ENCODE data around the gene DEFB124. TPM values are rescaled to one million over a fixed set of nuclear protein-coding genes. Genes with fewer than 3 reads are reported as not detected.
"Not testable (repeated sequence)": the region's sequence is repeated elsewhere in the genome, so short reads cannot be mapped to it uniquely, and the experiment has no call there.

DEFB124 gene, protein sequence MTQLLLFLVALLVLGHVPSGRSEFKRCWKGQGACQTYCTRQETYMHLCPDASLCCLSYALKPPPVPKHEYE
- total RNA-seq (2014; rRNA removed; shearing (Covaris generic)): not detected in 2 replicates

DNA sequence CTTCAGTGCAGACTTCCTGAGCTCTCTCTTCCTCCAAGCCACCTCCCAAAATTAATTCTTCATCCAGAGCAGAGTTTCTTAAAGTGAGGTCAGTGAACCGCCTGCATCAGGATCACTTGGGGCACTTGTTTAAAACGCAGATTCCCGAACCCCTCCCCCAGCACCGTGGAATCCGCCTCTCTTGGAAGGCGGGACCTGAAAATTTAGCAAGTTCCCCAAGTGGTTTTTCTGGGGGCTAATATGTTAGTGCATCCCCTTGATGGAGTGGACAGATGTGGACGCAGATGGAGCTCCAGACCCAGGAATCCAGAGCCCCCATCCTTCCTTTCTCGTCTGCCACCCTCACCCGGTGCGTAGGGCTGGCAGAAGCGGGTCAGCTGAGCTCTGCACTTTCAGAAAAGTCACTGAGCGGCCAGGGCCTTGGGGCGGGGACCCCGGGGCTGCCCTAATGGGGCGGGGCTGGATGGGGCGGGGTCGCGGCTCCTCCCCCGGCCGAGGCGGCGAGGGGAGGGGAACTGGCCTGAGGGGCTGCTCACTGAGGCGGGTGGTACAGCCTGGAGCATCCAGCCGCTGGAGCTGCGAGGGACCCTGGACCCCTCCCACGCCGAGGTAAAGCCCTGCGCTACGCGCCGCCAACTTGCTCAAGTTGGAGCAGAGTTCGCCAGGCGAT, at the start of gene DEFB124, which contains the start of gene REM1:
DEFB124 (minus strand) TSS at position 370 of the 670 bp plus-strand sequence. CDS start 2,114 bp downstream, outside the sequence.
REM1 (plus strand) TSS at position 531 of the 670 bp plus-strand sequence. CDS start 1,158 bp downstream, outside the sequence.
- DNase-seq (ENCODE audit: low spot score): no peak
- in situ Hi-C loops (cut with HindIII; ENCODE audit: low sequenced_read_pairs): no loop called here

DNA sequence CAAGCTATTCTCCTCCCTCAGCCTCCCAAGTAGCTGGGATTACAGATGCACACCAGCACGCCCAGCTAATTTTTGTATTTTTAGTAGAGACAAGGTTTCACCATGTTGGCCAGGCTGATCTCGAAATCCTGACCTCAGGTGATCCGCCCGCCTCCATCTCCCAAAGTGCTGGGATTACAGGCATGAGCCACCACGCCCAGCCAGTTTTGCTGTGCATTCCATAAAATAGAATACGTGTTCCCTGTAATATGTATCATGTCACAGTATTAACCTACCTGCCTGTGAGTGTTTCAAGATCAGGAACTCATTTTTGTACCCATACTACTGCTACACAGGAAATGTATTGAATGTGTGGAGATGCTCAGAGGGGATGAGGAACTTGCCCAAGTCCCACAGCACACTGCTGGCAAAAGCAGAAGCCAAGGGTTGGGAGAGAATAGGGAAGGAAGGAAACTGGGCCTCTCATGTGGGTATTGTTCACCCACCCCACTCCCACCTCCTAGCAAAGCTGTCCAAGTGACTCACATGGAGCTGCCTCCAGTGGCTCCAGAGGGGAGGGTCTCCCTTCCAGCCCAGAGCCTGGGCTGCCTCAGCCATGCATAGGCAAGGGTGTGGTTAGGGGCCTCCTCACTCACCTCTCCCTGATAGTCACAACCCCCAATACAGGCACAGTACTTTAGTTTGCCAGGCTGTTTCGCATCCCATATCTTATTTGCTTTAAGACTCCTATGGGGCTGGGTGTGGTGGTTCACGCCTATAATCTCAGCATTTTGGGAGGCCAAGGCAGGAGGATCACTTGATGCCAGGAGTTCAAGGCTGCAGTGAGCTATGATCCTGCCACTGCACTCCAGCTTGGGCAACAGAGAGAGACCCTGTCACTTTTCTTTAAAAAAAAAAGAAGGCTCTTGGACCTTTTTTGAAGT, 48.7 kb upstream of the DEFB124 start:
- in situ Hi-C loops (cut with HindIII; ENCODE audit: low sequenced_read_pairs): no loop called here
- no peak for DNase-seq (ENCODE audit: low spot score)

DNA sequence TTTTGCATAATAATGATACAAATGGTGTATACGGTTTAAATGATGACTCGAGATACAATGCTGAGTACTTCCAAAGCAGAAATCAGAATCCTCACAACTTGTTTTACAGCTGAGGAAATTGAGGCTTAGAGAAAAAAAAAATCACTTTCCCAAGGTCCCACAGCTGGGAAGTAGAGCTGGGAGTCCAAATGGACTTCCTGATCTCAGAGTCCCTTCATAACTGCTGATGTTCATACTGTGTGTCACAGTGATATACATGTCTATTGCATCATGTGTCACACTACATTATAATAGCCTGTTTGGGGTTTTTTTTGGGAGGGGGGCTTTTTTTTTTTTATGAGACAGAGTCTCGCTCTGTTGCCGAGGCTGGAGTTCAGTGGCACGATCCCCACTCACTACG, 47.8 kb upstream of the DEFB124 start:
- no peak for DNase-seq (ENCODE audit: low spot score)
- in situ Hi-C loops (cut with HindIII; ENCODE audit: low sequenced_read_pairs): no loop called here

DNA sequence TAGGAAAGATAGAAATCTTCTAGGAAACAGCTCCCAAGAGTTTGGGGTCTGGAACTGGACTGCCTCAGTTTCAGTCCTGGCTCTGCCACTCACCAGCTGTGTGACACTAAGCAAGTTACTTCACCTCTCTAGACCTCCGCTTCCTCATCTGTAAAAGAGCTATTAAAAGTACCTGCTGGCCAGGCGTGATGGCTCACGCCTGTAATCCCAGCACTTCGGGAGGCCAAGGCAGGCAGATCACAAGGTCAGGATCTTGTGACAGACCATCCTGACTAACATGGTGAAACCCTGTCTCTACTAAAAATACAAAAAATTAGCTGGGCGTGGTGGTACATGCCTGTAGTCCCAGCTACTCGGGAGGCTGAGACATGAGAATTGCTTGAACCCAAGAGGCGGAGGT, 46.3 kb upstream of the DEFB124 start:
- in situ Hi-C loops (cut with HindIII; ENCODE audit: low sequenced_read_pairs); DNase-seq (ENCODE audit: low spot score): not testable (repeated sequence)

DNA sequence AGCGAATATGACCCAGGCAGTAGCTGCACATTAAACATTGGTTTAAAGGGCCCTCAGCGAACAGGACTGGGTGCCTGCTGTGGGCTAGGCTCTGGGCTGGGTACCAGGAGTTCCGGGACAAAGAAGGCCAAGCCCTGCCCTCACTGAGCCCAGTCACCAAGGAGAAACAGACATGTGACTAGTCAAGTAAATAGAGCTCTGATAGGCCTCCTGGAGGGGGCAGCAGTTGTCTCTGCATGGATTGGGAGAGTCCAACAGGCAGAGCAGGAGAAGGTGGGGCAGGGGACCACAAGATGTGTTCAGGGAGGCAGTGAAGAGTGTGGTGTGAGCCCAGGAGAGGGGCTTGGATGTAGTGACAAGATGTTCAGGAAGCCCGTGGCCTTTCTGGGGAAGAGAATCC, 42.4 kb upstream of the DEFB124 start:
- in situ Hi-C loops (cut with HindIII; ENCODE audit: low sequenced_read_pairs): no loop called here
- peak; percentile 33 for DNase-seq (ENCODE audit: low spot score)

DNA sequence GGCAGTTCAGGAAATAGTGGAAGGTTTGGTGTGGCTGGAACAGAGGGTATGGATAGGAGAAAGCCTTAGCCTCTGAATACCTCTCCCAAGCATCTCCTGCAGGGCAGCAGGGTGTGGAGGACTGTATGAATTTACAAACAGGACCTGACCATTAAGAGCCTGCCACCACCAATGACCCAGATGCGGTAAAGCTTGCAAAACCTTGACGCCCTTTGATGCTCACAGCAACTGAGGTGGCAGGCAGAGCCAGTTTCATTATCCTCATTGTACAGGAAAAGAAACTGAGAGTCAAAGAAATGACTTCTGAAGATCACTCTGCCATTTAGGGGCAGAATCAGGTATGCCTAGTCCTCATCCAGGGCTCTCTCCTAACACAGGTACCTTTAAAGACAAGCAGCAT, 41.7 kb upstream of the DEFB124 start:
- in situ Hi-C loops (cut with HindIII; ENCODE audit: low sequenced_read_pairs): no loop called here

DNA sequence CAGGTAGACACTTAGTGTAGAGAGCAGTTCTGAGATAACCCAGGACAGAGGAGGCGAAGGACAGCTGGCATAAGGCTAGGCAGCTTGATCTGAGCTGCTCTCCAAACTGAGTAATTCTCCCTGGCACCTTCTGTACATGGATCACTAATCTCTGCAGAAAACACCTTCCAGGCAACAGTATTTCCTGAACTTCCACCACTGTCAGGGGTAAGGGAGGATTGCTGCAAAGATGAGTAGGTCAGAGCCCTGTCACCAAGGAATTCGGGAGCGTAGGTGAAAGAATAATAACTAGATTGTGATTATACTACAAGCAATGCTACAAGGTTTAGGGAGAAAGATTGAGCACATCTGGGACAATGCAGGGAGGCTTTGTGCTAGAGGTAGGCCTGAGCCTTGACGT, 41.2 kb upstream of the DEFB124 start:
- in situ Hi-C loops (cut with HindIII; ENCODE audit: low sequenced_read_pairs): no loop called here
- DNase-seq (ENCODE audit: low spot score): no peak

More for the DNA sequence above, 41.7 kb upstream of the DEFB124 start:
- no peak for DNase-seq (ENCODE audit: low spot score)

DNA sequence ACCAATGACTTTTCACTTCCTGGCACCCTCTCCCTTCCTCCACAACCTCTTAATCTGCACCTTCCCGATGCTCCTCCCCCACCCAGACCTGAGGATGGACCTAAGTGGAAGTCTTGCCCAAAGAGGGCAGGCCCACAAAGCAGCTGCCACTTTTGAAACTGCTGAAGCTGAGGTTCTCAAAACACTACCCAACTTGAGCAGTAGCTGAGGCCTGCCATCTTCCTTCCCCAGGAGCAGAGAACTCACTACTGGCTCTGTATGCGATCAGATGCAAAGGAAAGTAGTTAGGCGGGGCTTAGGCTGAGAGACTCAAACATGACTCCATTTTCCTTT, 40.8 kb upstream of the DEFB124 start:
- in situ Hi-C loops (cut with HindIII; ENCODE audit: low sequenced_read_pairs): no loop called here
- no peak for DNase-seq (ENCODE audit: low spot score)

DNA sequence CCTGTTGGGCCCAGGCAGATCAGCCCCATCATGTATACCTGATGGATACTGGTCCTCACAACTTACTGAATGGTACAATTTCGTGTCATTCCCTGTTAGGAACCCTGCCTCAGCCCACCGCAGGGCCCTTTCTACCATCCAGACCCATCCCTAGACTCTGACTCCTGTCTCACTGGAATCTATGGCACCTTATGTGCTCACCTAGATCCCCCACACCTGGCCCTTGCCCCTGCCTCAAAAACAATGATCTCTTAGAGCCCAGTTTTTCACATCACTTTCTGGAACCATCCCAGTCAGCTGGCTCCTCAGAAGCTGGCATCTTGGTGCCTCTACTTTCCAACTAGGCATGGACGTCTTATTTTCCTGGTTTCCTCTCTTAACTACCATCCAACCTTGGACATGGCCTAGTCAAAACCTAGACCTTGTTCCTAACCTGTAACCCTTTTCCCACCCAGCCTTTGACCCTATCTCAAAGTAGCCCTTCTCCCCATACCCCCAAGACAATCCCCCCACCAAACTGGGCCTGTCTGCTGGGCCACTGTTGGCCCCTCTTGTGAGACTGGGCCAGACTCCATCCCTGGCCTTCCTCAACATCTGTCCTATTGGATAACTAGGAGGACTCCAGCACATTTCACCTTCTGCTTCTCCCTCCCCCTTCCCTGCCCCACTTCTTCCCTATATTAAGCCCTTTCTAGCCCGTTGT, 40.3 kb upstream of the DEFB124 start:
- no peak for DNase-seq (ENCODE audit: low spot score)
- in situ Hi-C loops (cut with HindIII; ENCODE audit: low sequenced_read_pairs): no loop called here

DNA sequence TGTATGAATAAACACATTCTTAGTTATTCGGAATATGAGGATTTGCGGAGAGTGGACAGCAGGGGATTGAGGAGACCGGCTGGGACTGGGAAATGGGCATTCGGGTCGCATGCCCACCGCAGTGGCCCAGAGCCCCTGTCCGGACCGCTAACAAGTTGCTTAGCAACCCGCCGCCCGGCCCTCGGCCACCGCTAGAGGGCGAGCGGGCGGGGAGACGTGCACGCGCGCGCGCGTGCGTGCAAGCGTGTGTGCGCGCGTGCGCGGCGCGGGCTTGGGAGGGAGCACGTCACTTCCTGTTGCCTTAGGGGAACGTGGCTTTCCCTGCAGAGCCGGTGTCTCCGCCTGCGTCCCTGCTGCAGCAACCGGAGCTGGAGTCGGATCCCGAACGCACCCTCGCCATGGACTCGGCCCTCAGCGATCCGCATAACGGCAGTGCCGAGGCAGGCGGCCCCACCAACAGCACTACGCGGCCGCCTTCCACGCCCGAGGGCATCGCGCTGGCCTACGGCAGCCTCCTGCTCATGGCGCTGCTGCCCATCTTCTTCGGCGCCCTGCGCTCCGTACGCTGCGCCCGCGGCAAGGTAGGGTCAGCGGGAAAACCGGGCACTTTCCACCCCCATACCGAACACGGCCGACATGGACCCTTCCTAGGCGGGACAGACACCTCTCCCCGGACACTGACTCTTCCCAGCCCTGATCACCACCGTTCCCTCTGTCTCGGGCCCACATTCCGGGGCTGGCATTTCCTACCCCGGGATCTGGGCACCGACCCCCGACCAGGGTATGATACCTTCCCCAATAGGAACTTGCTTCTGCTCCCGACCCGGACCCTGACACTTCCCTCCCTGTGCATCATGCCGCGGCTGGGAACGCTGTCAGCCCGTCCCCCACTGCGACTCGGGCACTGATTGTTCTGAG, 39.5 kb upstream of the DEFB124 start, which contains the start of gene HM13:
HM13 (plus strand) TSS at position 289 of the 918 bp plus-strand sequence; CDS start at position 399, 110 bp downstream.
- in situ Hi-C loops (cut with HindIII; ENCODE audit: low sequenced_read_pairs): no loop called here

DNA sequence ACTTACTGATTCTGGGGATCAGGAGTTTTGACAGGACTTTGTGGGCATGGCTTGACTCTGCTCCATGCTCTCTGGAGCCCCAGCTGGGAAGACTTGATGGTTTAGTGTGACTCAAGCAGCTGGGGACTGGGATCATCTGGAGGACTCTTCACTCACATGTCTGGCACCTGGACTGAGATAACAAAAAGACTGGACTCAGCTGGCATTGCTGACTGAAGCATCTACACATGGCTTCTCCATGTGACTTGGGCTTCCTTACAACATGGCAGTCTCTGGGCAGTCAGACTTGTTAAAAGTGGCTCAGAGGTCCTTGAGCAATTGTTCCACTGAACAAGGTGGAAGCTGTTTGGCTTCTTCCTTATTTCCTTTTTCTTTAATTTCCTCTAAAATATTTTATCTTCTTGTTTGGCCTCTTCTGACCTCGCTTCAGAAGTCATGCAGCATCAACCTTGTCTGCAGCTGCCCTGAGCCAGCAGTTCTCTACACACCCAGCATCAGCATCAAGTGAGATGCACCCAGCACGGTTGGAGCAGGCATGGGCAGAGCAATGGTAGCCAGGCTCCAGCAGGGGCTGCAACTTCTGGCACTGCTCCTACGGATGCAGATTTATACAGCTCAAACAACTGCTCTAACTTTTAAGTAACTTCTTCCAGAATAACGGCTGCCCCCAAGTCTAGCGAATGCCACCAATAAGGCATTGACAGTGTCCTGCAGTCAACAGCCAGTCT, 33.8 kb upstream of the DEFB124 start:
- in situ Hi-C loops (cut with HindIII; ENCODE audit: low sequenced_read_pairs): no loop called here

More for the DNA sequence above, 39.5 kb upstream of the DEFB124 start, which contains the start of gene HM13:
- peak; percentile 92 for DNase-seq (ENCODE audit: low spot score)

DNA sequence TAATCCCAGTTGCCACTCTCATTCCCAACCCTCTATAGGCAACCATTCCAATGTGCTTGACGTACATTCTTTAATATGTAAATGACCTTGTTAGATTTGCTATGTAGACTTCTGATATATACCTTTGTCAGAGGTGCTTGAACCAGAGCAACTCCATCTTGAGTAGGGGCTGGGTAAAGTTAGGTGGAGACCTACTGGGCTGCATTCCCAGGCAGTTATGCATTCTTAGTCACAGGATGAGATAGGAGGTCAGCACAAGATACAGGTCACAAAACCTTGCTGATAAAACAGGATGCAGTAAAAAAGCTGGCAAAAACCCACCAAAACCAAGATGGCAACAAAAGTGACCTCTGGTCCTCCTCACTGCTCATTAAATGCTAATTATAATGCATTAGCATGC, 31.0 kb upstream of the DEFB124 start:
- in situ Hi-C loops (cut with HindIII; ENCODE audit: low sequenced_read_pairs): no loop called here
- DNase-seq (ENCODE audit: low spot score): no peak

More for the DNA sequence above, 33.8 kb upstream of the DEFB124 start:
- no peak for DNase-seq (ENCODE audit: low spot score)

DNA sequence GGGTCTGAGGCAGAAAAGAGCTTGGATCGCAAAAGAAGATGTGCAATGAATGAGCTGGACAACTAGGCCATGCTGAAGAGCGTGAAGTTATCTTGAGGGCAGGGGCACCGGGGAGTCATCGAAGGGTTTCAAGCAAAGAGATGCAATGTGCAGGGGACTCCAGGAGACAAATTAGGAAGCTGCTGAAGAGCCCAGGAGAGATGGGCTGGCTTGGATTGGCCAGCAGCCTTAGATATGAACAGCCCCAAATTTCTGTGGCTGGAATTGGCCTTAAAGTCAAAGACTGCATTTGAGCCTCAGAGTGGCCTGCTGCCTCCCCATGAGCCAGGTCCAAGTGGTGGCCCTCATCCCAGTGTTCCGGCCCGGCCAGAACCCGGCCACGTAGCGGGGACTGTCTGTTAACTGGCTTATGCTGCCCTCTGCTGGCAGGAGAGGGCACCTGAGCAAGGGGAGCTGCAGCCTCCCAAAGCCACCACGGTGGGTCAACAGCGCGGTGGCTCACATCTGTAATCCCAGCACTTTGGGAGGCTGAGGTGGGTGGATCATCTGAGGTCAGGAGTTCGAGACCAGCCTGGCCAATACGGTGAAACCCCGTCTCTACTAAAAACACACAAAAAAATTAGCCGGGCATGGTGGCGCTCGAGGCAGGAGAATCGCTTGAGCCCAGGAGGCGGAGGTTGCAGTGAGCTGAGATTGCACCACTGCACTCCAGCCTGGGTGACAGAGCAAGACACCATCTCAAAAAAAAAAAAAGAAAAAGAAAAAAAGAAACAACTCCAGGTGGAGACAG, 28.2 kb upstream of the DEFB124 start:
- in situ Hi-C loops (cut with HindIII; ENCODE audit: low sequenced_read_pairs): not testable (repeated sequence)
- DNase-seq (ENCODE audit: low spot score): peak; percentile 82

DNA sequence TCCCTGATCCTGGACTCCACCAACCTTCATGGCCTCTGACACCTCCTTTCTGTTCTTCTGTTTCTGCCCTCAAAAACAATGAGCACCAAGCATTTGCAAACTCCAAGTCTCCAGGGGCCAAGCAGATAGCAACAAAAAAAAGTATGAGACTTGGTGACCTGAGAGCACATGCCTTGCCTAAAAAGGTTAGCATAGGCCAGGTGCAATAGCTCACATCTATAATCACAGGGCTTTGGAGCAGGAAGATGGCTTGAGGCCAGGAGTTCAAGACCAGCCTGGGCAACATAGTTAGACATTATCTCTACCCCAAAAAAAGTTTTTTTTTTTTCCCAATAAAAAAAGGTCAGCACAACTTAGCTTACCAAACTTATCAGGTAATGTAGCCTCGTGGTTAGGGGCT, 25.6 kb upstream of the DEFB124 start:
- in situ Hi-C loops (cut with HindIII; ENCODE audit: low sequenced_read_pairs): no loop called here
- no peak for DNase-seq (ENCODE audit: low spot score)

DNA sequence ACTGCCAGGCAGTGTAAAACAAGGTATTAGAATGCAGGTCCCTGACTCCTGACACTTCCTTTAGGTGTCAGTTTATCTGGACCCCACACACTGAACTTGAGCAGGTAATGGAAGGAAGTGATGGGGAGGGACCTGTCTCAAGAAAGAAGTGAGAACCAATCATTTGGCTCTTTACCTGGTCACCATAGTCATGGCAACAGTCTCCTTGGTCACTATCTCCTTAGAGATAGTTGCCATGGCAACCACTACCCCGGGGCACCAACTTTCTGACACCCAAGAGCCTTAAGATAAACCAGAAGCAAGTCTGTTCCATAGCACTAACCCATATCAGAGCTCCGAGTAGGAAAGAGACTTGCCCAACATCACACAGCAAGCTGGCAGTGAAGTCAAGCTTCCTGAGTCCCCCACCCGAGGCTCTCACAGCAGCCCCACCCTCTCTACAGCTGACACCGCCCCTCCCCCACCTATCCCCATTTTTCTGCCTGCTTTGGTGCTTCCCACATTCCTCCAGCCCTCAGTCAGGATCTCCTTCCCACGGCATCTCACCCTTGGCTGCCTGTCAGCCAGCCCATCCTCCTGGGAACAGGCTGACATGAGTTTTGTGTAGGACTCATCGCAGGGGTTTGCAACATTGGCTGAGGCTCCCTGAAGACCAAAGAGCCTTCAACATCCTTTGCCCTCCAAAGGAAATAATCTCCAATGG, 23.1 kb upstream of the DEFB124 start:
- DNase-seq (ENCODE audit: low spot score): no peak
- in situ Hi-C loops (cut with HindIII; ENCODE audit: low sequenced_read_pairs): loop anchor here (5.0 kb wide), 1 partner anchor 51 kb away; no protein-coding TSS in a partner anchor

DNA sequence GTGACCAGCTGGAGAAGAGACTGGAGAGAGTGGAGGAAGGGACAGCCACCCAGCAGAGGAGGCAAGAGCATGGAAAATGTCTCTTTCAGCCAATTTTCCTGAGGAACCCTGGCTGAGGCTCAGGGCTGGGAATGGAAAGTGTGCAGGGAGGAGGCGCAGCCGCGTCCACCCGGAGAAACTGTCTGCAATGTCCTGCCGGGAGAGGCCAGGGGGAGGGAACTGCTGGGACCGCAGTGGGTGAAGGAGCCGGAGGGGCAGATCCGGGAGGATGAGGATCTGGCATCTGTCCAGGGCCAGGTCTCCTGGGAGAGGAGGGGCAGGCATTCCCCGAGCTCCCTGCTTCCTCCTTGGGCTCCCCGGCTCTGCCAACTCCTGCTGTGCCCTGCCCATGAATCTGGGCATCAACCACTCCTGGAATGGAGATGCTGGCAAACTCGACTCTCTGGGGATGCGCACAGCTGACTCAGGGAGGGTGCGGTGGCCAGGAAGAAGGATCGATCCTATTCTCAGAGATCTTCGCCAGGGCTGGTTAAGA, 21.9 kb upstream of the DEFB124 start:
- in situ Hi-C loops (cut with HindIII; ENCODE audit: low sequenced_read_pairs): loop anchor here (5.0 kb wide), 1 partner anchor 50 kb away; no protein-coding TSS in a partner anchor
- DNase-seq (ENCODE audit: low spot score): no peak

Data from G401 (cell line).